Measurements from ENCODE around the gene ATXN7. TPM values are rescaled to one million over a fixed set of nuclear protein-coding genes. Genes with fewer than 3 reads are reported as not detected.

The ATXN7 gene
- total RNA-seq, 1 donor from 2014 or later: 28.7 TPM

DNA sequence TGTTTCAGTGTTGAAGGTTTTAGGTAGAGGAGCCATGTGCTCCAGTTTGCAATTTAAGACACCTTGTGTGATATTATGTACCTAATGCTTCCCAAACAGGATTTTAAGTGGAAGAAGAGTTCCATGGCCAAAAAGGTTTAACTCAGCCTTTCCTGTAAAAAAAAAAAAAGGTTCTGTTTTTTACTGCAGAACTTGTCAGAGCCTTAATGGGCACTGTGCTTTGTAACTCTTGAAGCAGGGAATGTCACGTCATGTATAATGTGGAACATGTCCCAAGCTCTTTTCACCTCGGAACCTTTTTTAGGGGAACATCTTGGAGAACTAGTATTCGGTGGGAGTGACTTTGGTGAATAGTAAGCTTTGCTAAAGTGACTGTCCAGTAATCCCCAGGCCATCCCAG, 128.0 kb downstream of the ATXN7 start:
- DNase-seq (ENCODE audit: low spot score in 2 of 2, unreplicated experiment in 2 of 2): no peak
- Mint-ChIP-seq H3K4me1 (no peaks in the 10 kb centered on the region), H3K36me3 (peaks cover 22% of the 10 kb centered on the region), H3K9me3 (no peaks in the 10 kb centered on the region), H3K27me3 (ENCODE audit: low read depth) (no peaks in the 10 kb centered on the region), H3K4me3 (no peak overlapping the region), H3K27ac (no peak overlapping the region)
- TF ChIP-seq, protein P1, sequence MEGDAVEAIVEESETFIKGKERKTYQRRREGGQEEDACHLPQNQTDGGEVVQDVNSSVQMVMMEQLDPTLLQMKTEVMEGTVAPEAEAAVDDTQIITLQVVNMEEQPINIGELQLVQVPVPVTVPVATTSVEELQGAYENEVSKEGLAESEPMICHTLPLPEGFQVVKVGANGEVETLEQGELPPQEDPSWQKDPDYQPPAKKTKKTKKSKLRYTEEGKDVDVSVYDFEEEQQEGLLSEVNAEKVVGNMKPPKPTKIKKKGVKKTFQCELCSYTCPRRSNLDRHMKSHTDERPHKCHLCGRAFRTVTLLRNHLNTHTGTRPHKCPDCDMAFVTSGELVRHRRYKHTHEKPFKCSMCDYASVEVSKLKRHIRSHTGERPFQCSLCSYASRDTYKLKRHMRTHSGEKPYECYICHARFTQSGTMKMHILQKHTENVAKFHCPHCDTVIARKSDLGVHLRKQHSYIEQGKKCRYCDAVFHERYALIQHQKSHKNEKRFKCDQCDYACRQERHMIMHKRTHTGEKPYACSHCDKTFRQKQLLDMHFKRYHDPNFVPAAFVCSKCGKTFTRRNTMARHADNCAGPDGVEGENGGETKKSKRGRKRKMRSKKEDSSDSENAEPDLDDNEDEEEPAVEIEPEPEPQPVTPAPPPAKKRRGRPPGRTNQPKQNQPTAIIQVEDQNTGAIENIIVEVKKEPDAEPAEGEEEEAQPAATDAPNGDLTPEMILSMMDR (IDR thresholded peaks at IDR 0.05; ENCODE audit: unreplicated experiment): no peak

DNA sequence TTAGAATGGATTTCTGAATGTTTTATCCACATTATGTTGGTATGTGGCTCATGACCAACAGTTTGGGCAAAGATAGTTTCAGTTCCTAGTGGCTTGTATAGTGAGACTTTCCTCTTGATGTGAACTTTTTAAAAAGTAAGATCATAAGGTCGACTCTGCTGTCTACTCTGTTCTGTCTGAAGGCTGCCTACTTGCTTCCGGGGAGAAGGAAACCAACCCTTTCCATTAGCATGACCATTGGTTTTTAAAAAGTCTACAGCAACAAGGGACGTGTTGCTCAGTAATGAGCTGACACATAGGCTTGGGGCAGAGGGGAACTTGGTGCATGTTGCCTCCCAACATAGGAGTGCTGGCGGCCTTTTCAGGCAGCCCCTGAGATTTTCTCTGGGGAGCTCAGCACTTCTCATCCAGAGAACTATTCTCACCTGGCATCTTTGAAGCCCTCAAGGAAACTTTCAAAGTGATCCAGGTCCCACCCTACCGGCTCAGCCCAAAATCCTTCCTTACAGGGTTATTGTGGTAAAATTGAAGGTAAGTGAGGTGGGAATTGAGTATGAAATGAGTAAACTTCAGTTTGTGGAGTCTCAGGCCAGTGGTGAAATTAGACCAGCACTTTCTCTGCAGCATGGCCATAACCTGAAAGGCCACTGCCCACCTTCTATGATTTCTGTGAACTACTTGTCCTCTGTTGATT, 129.0 kb downstream of the ATXN7 start:
- TF ChIP-seq, protein P1 (IDR thresholded peaks at IDR 0.05; ENCODE audit: unreplicated experiment): no peak
- no peaks in the 10 kb centered on the region for H3K4me1 Mint-ChIP-seq
- peaks cover 27% of the 10 kb centered on the region for H3K36me3 Mint-ChIP-seq
- no peaks in the 10 kb centered on the region for H3K9me3 Mint-ChIP-seq
- no peak overlapping the region for H3K27ac Mint-ChIP-seq
- H3K27me3 Mint-ChIP-seq (ENCODE audit: low read depth): no peaks in the 10 kb centered on the region
- DNase-seq (ENCODE audit: low spot score in 2 of 2, unreplicated experiment in 2 of 2): no peak
- H3K4me3 Mint-ChIP-seq: no peak overlapping the region

DNA sequence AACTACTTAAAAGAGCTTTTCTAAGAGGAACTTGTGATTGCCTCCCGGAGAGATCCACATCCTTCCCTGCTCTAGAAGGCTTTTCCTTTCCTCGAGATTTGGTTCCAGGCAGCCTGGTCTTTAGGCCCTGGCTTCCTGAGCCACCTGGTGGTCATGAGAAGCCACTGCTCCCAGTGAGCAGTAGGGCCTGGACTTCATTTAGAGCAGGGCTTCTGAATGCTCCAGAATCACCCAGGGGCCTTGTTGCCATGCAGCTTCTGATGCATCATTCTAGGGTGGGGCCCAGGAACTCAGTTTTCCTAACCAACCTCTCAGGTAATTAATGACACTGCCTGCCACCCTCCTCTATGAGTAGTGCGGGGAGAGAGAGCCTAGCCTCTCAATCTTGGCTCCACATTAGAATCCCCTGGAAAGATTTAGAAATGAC, 130.0 kb downstream of the ATXN7 start:
- no peak overlapping the region for H3K27ac Mint-ChIP-seq
- TF ChIP-seq, protein P1 (IDR thresholded peaks at IDR 0.05; ENCODE audit: unreplicated experiment): peak; percentile 82
- no peaks in the 10 kb centered on the region for H3K27me3 Mint-ChIP-seq (ENCODE audit: low read depth)
- no peaks in the 10 kb centered on the region for H3K4me1 Mint-ChIP-seq
- no peaks in the 10 kb centered on the region for H3K9me3 Mint-ChIP-seq
- DNase-seq (ENCODE audit: low spot score in 2 of 2, unreplicated experiment in 2 of 2): peak; percentile 34 to 59
- no peak overlapping the region for H3K4me3 Mint-ChIP-seq
- peaks cover 27% of the 10 kb centered on the region for H3K36me3 Mint-ChIP-seq

DNA sequence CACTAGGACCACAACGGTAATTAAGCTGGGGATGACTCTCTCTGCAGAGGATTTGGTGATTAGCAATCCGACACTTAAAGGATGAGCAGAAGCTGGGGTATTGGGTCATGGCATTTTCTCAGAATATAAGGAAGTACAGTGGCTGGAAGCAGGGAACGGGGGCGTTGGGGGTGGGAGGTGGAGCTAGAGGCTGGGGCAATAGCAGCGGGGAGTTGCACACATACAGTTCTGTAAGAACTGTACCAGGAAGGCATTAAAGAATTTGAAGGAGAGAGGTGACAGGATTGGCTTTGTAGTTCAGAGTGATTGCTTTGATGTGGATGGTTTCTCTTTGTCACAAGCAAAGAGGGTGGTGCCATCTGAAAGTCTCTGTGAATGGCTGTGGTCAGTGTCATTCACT, 131.4 kb downstream of the ATXN7 start:
- no peak overlapping the region for H3K27ac Mint-ChIP-seq
- no peak for DNase-seq (ENCODE audit: low spot score in 2 of 2, unreplicated experiment in 2 of 2)
- no peaks in the 10 kb centered on the region for H3K27me3 Mint-ChIP-seq (ENCODE audit: low read depth)
- no peak overlapping the region for H3K4me3 Mint-ChIP-seq
- TF ChIP-seq, protein P1 (IDR thresholded peaks at IDR 0.05; ENCODE audit: unreplicated experiment): no peak
- H3K9me3 Mint-ChIP-seq: no peaks in the 10 kb centered on the region
- H3K36me3 Mint-ChIP-seq: peaks cover 27% of the 10 kb centered on the region
- H3K4me1 Mint-ChIP-seq: peaks cover 6% of the 10 kb centered on the region

DNA sequence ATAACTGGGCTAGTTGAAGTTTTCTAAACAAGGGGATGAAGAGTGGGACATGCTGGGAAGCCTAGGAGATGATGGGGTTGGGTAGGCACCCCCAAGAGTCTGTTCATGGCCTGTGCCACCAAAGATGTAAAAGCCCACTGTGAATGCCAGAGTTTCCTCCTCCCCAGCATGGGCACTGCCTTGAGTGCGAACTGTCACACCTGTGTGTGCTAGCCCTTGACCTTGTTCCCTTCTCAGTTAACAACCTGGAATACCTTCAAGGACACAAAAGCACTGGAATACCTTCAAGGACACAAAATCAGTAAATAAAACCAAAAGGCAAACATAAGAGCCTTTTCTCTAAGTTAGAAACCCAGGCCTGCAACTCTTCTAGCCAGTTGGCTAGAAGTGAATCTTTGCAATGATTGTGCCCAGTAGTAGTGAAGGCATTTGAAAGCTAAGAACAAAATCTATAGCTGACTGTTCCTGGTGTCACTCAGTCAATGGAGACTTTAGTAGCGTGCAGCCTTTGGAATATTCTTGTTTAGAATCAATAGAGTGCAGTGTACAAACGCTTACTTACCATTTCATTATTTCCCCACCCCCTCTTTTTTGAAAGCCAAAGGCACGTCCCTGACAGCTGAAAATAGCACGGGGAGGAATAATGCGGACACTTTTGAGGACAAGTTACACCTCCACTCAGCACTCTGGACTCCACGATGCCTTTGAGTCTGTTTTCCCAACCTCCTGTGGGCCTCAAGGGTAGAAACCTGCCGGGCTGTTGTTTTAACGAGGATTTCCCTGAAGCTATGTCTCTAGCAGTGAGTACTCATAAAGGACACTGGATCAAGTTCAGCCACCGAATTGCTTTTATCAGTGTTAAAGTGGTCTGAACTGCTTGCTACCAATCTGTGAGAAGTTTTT, 135.4 kb downstream of the ATXN7 start:
- TF ChIP-seq, protein P1 (IDR thresholded peaks at IDR 0.05; ENCODE audit: unreplicated experiment): no peak
- peak overlapping the region; percentile 0 for H3K27ac Mint-ChIP-seq
- H3K4me3 Mint-ChIP-seq: no peak overlapping the region
- H3K27me3 Mint-ChIP-seq (ENCODE audit: low read depth): no peaks in the 10 kb centered on the region
- no peak for DNase-seq (ENCODE audit: low spot score in 2 of 2, unreplicated experiment in 2 of 2)
- H3K9me3 Mint-ChIP-seq: no peaks in the 10 kb centered on the region
- H3K36me3 Mint-ChIP-seq: peaks cover 20% of the 10 kb centered on the region
- peaks cover 6% of the 10 kb centered on the region for H3K4me1 Mint-ChIP-seq
